K562 (cell line): ENCODE measurements around the gene PRR19. TPM values are rescaled to one million over a fixed set of nuclear protein-coding genes. Genes with fewer than 3 reads are reported as not detected.

Experiments
- ATAC-seq: fragments of 200-7000 bp; cut with Tn5 transposase; 3 replicates; pipeline ENCODE4 v1.9.1; 2020; ENCODE audit warnings: moderate library complexity
- BruUV-seq: library from RNA; stranded (reverse); fragments of 400-500 nt; replicated peaks from 2 replicates; lab custom pipeline; 2021; lab: Mats Ljungman, UMichigan
- CTCF ChIA-PET: fragments of 300-600 bp; formaldehyde crosslinking; extraction: SDS; loops from one replicate; lab custom pipeline; 2021; ENCODE audit warnings: low intra/inter-chr PET ratio; lab: Yijun Ruan, JAX
- POLR2A ChIA-PET: fragments of 300-600, 350-650 bp; sonication (Branson Sonifier 250); formaldehyde crosslinking; extraction: SDS; loops from one replicate; lab custom pipeline; 2021; ENCODE audit warnings: antibody characterized with exemption, inconsistent platforms; lab: Yijun Ruan, JAX
- DNase-seq, 4 experiments: peaks; one replicate each; pipeline versions ENCODE4 v3.0.0 to v3.0.0-alpha.2; 2011 to 2018; ENCODE audit warnings: low spot score in 3 of 4, mixed read lengths in 3 of 4; ENCODE audit errors: extremely low read depth in 1 of 4
- FAIRE-seq: peaks from 2 replicates; lab custom pipeline; 2011; peaks lifted over from hg19 to GRCh38; lab: Jason Lieb, UNC
- H2AFZ ChIP-seq: 2 replicates; pipeline ENCODE4 v1.6.0; 2011; ENCODE audit warnings: low read depth, low read length, control low read depth, inconsistent platforms
- H3K27ac ChIP-seq: fragments of 200-600 bp; 3 replicates; pipeline ENCODE4 v1.8.0; 2011; ENCODE audit warnings: low read depth, mild to moderate bottlenecking, control low read depth, inconsistent platforms, low read length, moderate library complexity, mixed read lengths; ENCODE audit errors: extremely low read depth
- H3K27me3 ChIP-seq, 2 experiments: fragments of 300-600 bp in 1 of 2; 2 replicates in 1 of 2; 3 replicates in 1 of 2; pipeline versions ENCODE4 v1.6.0 to v1.8.0; 2011; ENCODE audit warnings: inconsistent platforms in 2 of 2, low read length in 2 of 2, mild to moderate bottlenecking in 1 of 2, mixed read lengths in 1 of 2, moderate library complexity in 1 of 2; ENCODE audit not compliant: control insufficient read depth in 2 of 2, insufficient read depth in 2 of 2
- H3K36me3 ChIP-seq: fragments of 300-600 bp; 3 replicates; pipeline ENCODE4 v1.8.0; 2011; ENCODE audit warnings: mild to moderate bottlenecking, low read length, inconsistent platforms; ENCODE audit not compliant: control insufficient read depth, insufficient read depth
- H3K4me1 ChIP-seq, 2 experiments: fragments of 200-600 bp in 1 of 2; replicated peaks in 1 of 2; 2 replicates in 1 of 2; 3 replicates in 1 of 2; pipeline versions ENCODE4 v1.5.1 to v1.8.0; 2011; ENCODE audit warnings: inconsistent platforms in 2 of 2, low read length in 2 of 2, mild to moderate bottlenecking in 1 of 2, mixed read lengths in 1 of 2, moderate library complexity in 1 of 2; ENCODE audit not compliant: control insufficient read depth in 2 of 2, insufficient read depth in 2 of 2
- H3K4me2 ChIP-seq: 2 replicates; pipeline ENCODE4 v1.6.1; 2011; ENCODE audit warnings: low read length, control low read depth, inconsistent platforms, mixed read lengths; ENCODE audit not compliant: insufficient read depth
- H3K4me3 ChIP-seq: fragments of 200-600 bp; sonication (generic), shearing (Covaris generic); 2 replicates; pipeline ENCODE4 v1.5.1; 2016; ENCODE audit warnings: control low read depth, inconsistent platforms
- H3K79me2 ChIP-seq: fragments of 200-600 bp; 3 replicates; pipeline ENCODE4 v1.8.0; 2011; ENCODE audit warnings: low read length, inconsistent platforms; ENCODE audit not compliant: control insufficient read depth, insufficient read depth
- H3K9ac ChIP-seq, 2 experiments: 2 replicates each; pipeline versions ENCODE4 v1.6.0 to v1.6.1; 2011; ENCODE audit warnings: low read depth in 2 of 2, low read length in 2 of 2, control low read depth in 1 of 2, inconsistent platforms in 1 of 2, mild to moderate bottlenecking in 1 of 2, mixed read lengths in 1 of 2; ENCODE audit not compliant: insufficient read depth in 1 of 2
- H3K9me1 ChIP-seq: one replicate; pipeline ENCODE4 v1.6.0; 2011; ENCODE audit warnings: inconsistent platforms, mild to moderate bottlenecking, low read length, moderate library complexity; ENCODE audit not compliant: control insufficient read depth, insufficient read depth
- H3K9me3 ChIP-seq: replicated peaks from 2 replicates; pipeline ENCODE4 v1.5.1; 2011; ENCODE audit warnings: low read depth, low read length, inconsistent platforms; ENCODE audit not compliant: control insufficient read depth, insufficient read depth
- H4K20me1 ChIP-seq: replicated peaks from 2 replicates; pipeline ENCODE4 v1.6.1; 2011; ENCODE audit warnings: low read length, inconsistent platforms, mixed read lengths; ENCODE audit not compliant: control insufficient read depth, insufficient read depth
- CC2D1A ChIP-seq: fragments of 450-650 bp; IDR thresholded peaks from 2 replicates; pipeline ENCODE4 v1.6.1; 2017; ENCODE audit warnings: mild to moderate bottlenecking
- FOXA1 ChIP-seq: fragments of 450-650 bp; IDR thresholded peaks from 2 replicates; pipeline ENCODE4 v1.6.1; 2016; ENCODE audit warnings: mild to moderate bottlenecking, borderline replicate concordance
- FOXK1 ChIP-seq: sonication (generic); formaldehyde crosslinking; IDR thresholded peaks from 2 replicates; pipeline ENCODE4 v1.8.0; 2022; ENCODE audit warnings: missing genetic modification reagents, mild to moderate bottlenecking, borderline replicate concordance
- HMGN3 ChIP-seq: IDR thresholded peaks from 2 replicates; pipeline ENCODE4 v1.6.1; 2011; ENCODE audit warnings: borderline replicate concordance, low read depth, mild to moderate bottlenecking, mixed read lengths, low read length; ENCODE audit not compliant: insufficient read length; ENCODE audit errors: extremely low read depth
- HNRNPL ChIP-seq: fragments of 200-400 bp; formaldehyde crosslinking; IDR thresholded peaks from 2 replicates; pipeline ENCODE4 v1.6.1; 2017; ENCODE audit warnings: low read depth, mild to moderate bottlenecking, low read length
- MAFF ChIP-seq: IDR thresholded peaks from 2 replicates; pipeline ENCODE4 v1.6.1; 2012; ENCODE audit warnings: low read length, improper control_type of control experiment
- POLR2B ChIP-seq: fragments of 450-650 bp; IDR thresholded peaks from 2 replicates; pipeline ENCODE4 v1.6.1; 2018; ENCODE audit warnings: low read depth; ENCODE audit not compliant: partially characterized antibody
- ZFX ChIP-seq: sonication (generic); formaldehyde crosslinking; IDR thresholded peaks from 2 replicates; pipeline ENCODE4 v1.8.0; 2022; ENCODE audit warnings: mild to moderate bottlenecking, missing genetic modification reagents, moderate library complexity
- WGBS: fragments of 100-300 bp; shearing (Covaris generic); methylation state at CpG from one replicate; pipeline ENCODE4 v1.1.6; 2016; ENCODE audit warnings: low coverage, mixed read lengths; ENCODE audit not compliant: insufficient coverage; ENCODE audit errors: missing lambda C conversion rate; 5-methylcytosine and 5-hydroxymethylcytosine counted together
- in situ Hi-C: fragments of 300-500 bp; cut with MboI; formaldehyde crosslinking; loops from 4 replicates; pipeline ENCODE4 v1.15.0; 2018; ENCODE audit warnings: inconsistent platforms, mixed read lengths
- intact Hi-C: fragments of 100-400 bp; cut with micrococcal nuclease; formaldehyde crosslinking; loops from 2 replicates; pipeline ENCODE4 v1.14.2; 2022
- polyA plus RNA-seq, 8 experiments: library from polyadenylated mRNA; depleted of rRNA in 4 of 8; stranded (reverse) in 5 of 8; unstranded in 3 of 8; fragments of >200 nt; fragmentation: Nextera tagmentation in 2 of 8; fragmentation: Illumina TruSeq in 1 of 8; extraction: Ambion mirVana in 2 of 8; extraction: Trizol in 1 of 8; gene quantifications; 2 replicates each; pipeline versions ENCODE4 v1.2.1 to v1.2.3, GENCODE V29; 2011 to 2014; ENCODE audit warnings: inconsistent platforms in 1 of 8, missing spikeins in 1 of 8
- total RNA-seq, 7 experiments: library from RNA; depleted of rRNA in 6 of 7; stranded (reverse); fragments of >200 nt in 6 of 7; fragmentation: Illumina TruSeq in 2 of 7; extraction: Trizol in 2 of 7; gene quantifications; 2 replicates each; pipeline versions ENCODE4 v1.2.1 to v1.2.3, GENCODE V29; 2011 to 2021; ENCODE audit warnings: low replicate concordance in 1 of 7
- TF ChIP-seq, protein P1 (sequence below): fragments of 200-800 bp; sonication (Bioruptor generic); IDR thresholded peaks from 2 replicates; pipeline ENCODE4 v1.6.1; 2016; ENCODE audit warnings: missing genetic modification characterization, missing compliant biosample characterization
- TF ChIP-seq, protein P2 (sequence below), 2 experiments: fragments of 150-350 bp in 1 of 2; IDR thresholded peaks; 2 replicates each; pipeline ENCODE4 v1.6.1; 2012 to 2016; ENCODE audit warnings: low read depth in 2 of 2, low read length in 2 of 2, mild to moderate bottlenecking in 1 of 2, moderate library complexity in 1 of 2

PRR19 gene
- total and polyA plus RNA-seq, 9 of the 15 experiments (the other 6 are each of a cell fraction or from before 2014, with no cell fraction given), result 0.10 to 1.6 (median 0.54) TPM

DNA sequence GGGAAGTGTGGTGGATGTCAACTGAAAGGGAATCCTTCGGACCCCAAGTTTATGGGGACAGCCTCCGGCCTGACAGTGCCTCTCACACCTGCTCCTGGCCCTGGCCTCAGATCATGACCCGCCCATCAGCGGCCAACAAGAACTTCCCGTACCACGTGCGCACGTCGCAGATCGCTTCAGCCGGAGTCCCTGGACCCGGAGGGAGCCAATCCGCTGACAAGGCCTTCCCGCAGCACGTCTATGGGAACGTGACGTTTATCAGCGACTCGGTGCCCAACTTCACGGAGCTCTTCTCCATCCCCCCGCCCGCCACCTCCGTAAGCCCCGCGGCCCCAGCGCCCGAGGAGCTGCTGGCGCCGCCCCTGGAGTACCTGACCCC lies 21.5 kb downstream of the PRR19 start (continued):
- TF ChIP-seq, protein P1, sequence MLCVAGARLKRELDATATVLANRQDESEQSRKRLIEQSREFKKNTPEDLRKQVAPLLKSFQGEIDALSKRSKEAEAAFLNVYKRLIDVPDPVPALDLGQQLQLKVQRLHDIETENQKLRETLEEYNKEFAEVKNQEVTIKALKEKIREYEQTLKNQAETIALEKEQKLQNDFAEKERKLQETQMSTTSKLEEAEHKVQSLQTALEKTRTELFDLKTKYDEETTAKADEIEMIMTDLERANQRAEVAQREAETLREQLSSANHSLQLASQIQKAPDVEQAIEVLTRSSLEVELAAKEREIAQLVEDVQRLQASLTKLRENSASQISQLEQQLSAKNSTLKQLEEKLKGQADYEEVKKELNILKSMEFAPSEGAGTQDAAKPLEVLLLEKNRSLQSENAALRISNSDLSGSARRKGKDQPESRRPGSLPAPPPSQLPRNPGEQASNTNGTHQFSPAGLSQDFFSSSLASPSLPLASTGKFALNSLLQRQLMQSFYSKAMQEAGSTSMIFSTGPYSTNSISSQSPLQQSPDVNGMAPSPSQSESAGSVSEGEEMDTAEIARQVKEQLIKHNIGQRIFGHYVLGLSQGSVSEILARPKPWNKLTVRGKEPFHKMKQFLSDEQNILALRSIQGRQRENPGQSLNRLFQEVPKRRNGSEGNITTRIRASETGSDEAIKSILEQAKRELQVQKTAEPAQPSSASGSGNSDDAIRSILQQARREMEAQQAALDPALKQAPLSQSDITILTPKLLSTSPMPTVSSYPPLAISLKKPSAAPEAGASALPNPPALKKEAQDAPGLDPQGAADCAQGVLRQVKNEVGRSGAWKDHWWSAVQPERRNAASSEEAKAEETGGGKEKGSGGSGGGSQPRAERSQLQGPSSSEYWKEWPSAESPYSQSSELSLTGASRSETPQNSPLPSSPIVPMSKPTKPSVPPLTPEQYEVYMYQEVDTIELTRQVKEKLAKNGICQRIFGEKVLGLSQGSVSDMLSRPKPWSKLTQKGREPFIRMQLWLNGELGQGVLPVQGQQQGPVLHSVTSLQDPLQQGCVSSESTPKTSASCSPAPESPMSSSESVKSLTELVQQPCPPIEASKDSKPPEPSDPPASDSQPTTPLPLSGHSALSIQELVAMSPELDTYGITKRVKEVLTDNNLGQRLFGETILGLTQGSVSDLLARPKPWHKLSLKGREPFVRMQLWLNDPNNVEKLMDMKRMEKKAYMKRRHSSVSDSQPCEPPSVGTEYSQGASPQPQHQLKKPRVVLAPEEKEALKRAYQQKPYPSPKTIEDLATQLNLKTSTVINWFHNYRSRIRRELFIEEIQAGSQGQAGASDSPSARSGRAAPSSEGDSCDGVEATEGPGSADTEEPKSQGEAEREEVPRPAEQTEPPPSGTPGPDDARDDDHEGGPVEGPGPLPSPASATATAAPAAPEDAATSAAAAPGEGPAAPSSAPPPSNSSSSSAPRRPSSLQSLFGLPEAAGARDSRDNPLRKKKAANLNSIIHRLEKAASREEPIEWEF (CRISPR knock-in tag), result no peak

DNA sequence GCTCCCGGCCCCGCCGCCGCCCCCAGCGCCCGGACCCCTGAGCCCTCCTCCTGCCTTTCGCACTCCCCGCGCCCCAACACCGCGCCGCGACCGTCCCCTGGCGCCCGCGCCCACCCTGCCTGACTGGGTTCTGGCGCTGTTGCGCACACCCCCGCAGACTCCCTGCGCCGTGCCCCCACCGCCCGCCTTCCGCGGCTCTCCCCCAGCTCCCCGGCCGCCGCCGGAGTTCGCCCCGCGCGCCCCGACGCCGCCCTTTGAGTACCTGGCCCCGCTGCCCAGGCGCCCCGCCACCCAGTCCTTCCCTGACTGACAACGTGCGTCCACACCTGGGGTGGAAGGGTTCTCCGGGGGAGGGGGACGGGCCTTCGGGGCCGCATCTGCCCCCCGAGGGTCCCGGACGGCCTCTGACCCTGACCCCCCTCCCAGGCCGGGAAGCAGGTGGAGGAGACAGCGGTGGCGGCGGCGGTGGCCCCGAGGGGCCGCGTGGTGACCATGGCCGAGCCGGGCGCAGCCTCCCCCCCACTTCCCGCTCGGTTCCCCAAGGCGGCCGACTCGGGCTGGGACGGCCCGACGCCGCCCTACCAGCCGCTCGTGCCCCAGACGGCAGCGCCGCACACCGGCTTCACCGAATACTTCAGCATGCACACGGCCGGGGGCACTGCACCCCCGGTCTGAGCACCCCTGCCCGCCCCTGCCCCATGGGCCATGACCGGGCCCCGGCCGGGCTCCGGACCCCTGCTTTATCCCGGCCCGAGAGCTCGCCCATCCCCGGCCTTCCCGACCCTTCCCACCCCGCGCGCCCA lies 22.1 kb downstream of the PRR19 start:
- Histone ChIP-seq H3K4me1 (peaks cover 8 to 27% of the 10 kb centered on the region in 2 experiments; a peak in 4 of 5 replicates), H3K9me1 (no peaks in the 10 kb centered on the region), H3K9ac (no peak overlapping the region), H3K4me3 (no peak overlapping the region), H3K27me3 (peaks cover 0 to 2% of the 10 kb centered on the region in 2 experiments; a peak in 1 of 5 replicates), H3K79me2 (peaks cover 20% of the 10 kb centered on the region), H4K20me1 (no peaks in the 10 kb centered on the region; the same call in 1 of the 2 replicates), H2AFZ (no peak overlapping the region), H3K27ac (no peak overlapping the region), H3K36me3 (no peaks in the 10 kb centered on the region), H3K4me2 (no peak overlapping the region), H3K9me3 (no peaks in the 10 kb centered on the region)
- no peak for DNase-seq
- CTCF ChIA-PET, result interaction anchor here (0.7 to 1.6 kb wide), 4 partner anchors 11 to 215 kb away, joined by 3 to 8 read pairs (median 4); partner anchors contain the start of gene TMEM145
- POLR2A ChIA-PET, result no interaction called here
- FAIRE-seq, result no peak
- in situ Hi-C loops (loop anchor here (10.0 kb wide), 1 partner anchor 189 kb away; the partner anchor contains the start of gene POU2F2), intact Hi-C loops (loop anchor here (10.0 kb wide), 2 partner anchors 111 to 189 kb away; partner anchors contain the start of gene POU2F2)
- no TSS peak for BruUV-seq
- no peak for ATAC-seq
- 83% methylated on average over 24 of the region's 92 CpGs for WGBS
- TF ChIP-seq FOXK1 (no peak), FOXA1 (no peak), MAFF (no peak), HNRNPL (0 out of 2 replicates have a peak, but pooled peaks have one; percentile 38), POLR2B (no peak), ZFX (CRISPR knock-in tag) (no peak), CC2D1A (no peak), HMGN3 (no peak)
- TF ChIP-seq, protein P2, sequence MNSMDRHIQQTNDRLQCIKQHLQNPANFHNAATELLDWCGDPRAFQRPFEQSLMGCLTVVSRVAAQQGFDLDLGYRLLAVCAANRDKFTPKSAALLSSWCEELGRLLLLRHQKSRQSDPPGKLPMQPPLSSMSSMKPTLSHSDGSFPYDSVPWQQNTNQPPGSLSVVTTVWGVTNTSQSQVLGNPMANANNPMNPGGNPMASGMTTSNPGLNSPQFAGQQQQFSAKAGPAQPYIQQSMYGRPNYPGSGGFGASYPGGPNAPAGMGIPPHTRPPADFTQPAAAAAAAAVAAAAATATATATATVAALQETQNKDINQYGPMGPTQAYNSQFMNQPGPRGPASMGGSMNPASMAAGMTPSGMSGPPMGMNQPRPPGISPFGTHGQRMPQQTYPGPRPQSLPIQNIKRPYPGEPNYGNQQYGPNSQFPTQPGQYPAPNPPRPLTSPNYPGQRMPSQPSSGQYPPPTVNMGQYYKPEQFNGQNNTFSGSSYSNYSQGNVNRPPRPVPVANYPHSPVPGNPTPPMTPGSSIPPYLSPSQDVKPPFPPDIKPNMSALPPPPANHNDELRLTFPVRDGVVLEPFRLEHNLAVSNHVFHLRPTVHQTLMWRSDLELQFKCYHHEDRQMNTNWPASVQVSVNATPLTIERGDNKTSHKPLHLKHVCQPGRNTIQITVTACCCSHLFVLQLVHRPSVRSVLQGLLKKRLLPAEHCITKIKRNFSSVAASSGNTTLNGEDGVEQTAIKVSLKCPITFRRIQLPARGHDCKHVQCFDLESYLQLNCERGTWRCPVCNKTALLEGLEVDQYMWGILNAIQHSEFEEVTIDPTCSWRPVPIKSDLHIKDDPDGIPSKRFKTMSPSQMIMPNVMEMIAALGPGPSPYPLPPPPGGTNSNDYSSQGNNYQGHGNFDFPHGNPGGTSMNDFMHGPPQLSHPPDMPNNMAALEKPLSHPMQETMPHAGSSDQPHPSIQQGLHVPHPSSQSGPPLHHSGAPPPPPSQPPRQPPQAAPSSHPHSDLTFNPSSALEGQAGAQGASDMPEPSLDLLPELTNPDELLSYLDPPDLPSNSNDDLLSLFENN (IDR thresholded peaks at IDR 0.05; ENCODE audit: low read depth in 2 of 2, low read length in 2 of 2), result no peak
